CD14-positive monocyte (primary cell): ENCODE measurements around the gene PKD1L1. TPM values are rescaled to one million over a fixed set of nuclear protein-coding genes. Genes with fewer than 3 reads are reported as not detected.

Experiments
- DNase-seq, 3 donors: peaks; one replicate each; pipeline ENCODE4 v3.0.0-alpha.2; 2011 to 2022
- H2AFZ ChIP-seq: 2 replicates; pipeline ENCODE4 v1.6.0; 2012; ENCODE audit warnings: mild to moderate bottlenecking, low read depth, low read length, inconsistent platforms; ENCODE audit not compliant: insufficient read depth, poor library complexity, severe bottlenecking
- H3K27ac ChIP-seq, 2 donors: 1 replicate in 1 of 2; 2 replicates in 1 of 2; pipeline ENCODE4 v1.5.1; 2012 to 2013; ENCODE audit warnings: low read length in 2 of 2, control low read depth in 1 of 2, inconsistent platforms in 1 of 2, low read depth in 1 of 2, mild to moderate bottlenecking in 1 of 2
- H3K27me3 ChIP-seq, 2 donors: one replicate each; pipeline versions ENCODE4 v1.6.0 to v1.6.1; 2011 to 2013; ENCODE audit warnings: low read length in 2 of 2; ENCODE audit not compliant: control insufficient read depth in 2 of 2, insufficient read depth in 2 of 2
- H3K36me3 ChIP-seq, 2 donors: replicated peaks in 1 of 2; 1 replicate in 1 of 2; 2 replicates in 1 of 2; pipeline versions ENCODE4 v1.5.1 to v1.6.1; 2012 to 2013; ENCODE audit warnings: low read length in 2 of 2, control low read depth in 1 of 2, inconsistent platforms in 1 of 2, mild to moderate bottlenecking in 1 of 2; ENCODE audit not compliant: insufficient read depth in 2 of 2, control insufficient read depth in 1 of 2
- H3K4me1 ChIP-seq, 2 donors: 1 replicate in 1 of 2; 2 replicates in 1 of 2; pipeline versions ENCODE4 v1.5.1 to v1.6.1; 2012 to 2013; ENCODE audit warnings: low read length in 2 of 2, control low read depth in 1 of 2, inconsistent platforms in 1 of 2, mild to moderate bottlenecking in 1 of 2, moderate library complexity in 1 of 2; ENCODE audit not compliant: insufficient read depth in 2 of 2, control insufficient read depth in 1 of 2
- H3K4me2 ChIP-seq: replicated peaks from 2 replicates; pipeline ENCODE3; 2012; ENCODE audit warnings: low read length, moderate library complexity, mild to moderate bottlenecking; ENCODE audit not compliant: poor library complexity, severe bottlenecking; ENCODE audit errors: extremely low read depth
- H3K4me3 ChIP-seq, 3 experiments: fragments of 200-600 bp in 1 of 3; sonication (generic) in 1 of 3; replicated peaks in 1 of 3; 1 replicate in 2 of 3; 2 replicates in 1 of 3; pipeline ENCODE4 v1.5.1; 2011 to 2013; ENCODE audit warnings: low read length in 3 of 3, mild to moderate bottlenecking in 3 of 3, control low read depth in 2 of 3, low read depth in 2 of 3, inconsistent platforms in 1 of 3, moderate library complexity in 1 of 3
- H3K79me2 ChIP-seq: 2 replicates; pipeline ENCODE4 v1.6.0; 2012; ENCODE audit warnings: mild to moderate bottlenecking, control low read depth, inconsistent platforms, low read length, moderate library complexity; ENCODE audit not compliant: insufficient read depth
- H3K9ac ChIP-seq: 2 replicates; pipeline ENCODE4 v1.6.0; 2017; ENCODE audit warnings: low read length, mild to moderate bottlenecking; ENCODE audit not compliant: insufficient read depth, poor library complexity, severe bottlenecking
- H3K9me3 ChIP-seq, 2 donors: replicated peaks in 1 of 2; 1 replicate in 1 of 2; 2 replicates in 1 of 2; pipeline versions ENCODE4 v1.5.1 to v1.6.1; 2012 to 2013; ENCODE audit warnings: low read length in 2 of 2, control low read depth in 1 of 2; ENCODE audit not compliant: control insufficient read depth in 1 of 2, insufficient read depth in 1 of 2
- H4K20me1 ChIP-seq: 2 replicates; pipeline ENCODE4 v1.6.0; 2012; ENCODE audit warnings: mild to moderate bottlenecking, low read length, control low read depth, moderate library complexity; ENCODE audit not compliant: insufficient read depth
- H3K27ac Mint-ChIP-seq, 7 donors: one replicate each; pipeline ENCODE4 v1.8.0; 2020; ENCODE audit warnings: mild to moderate bottlenecking in 7 of 7, mixed read lengths in 7 of 7, moderate library complexity in 6 of 7, inconsistent platforms in 2 of 7
- H3K27me3 Mint-ChIP-seq, 3 donors: one replicate each; pipeline ENCODE4 v1.8.0; 2021 to 2022; ENCODE audit warnings: low read depth in 3 of 3, mild to moderate bottlenecking in 3 of 3, mixed read lengths in 3 of 3, moderate library complexity in 3 of 3, inconsistent platforms in 1 of 3
- H3K36me3 Mint-ChIP-seq, 2 donors: one replicate each; pipeline ENCODE4 v1.8.0; 2020; ENCODE audit warnings: mixed read lengths in 2 of 2, inconsistent platforms in 1 of 2, mild to moderate bottlenecking in 1 of 2
- H3K4me1 Mint-ChIP-seq: one replicate; pipeline ENCODE4 v1.8.0; 2020; ENCODE audit warnings: mild to moderate bottlenecking, mixed read lengths
- H3K4me3 Mint-ChIP-seq, 2 donors: one replicate each; pipeline ENCODE4 v1.8.0; 2020; ENCODE audit warnings: mild to moderate bottlenecking in 2 of 2, mixed read lengths in 2 of 2, moderate library complexity in 1 of 2
- H3K9me3 Mint-ChIP-seq, 7 donors: one replicate each; pipeline ENCODE4 v1.8.0; 2020 to 2022; ENCODE audit warnings: mixed read lengths in 7 of 7, mild to moderate bottlenecking in 6 of 7, moderate library complexity in 6 of 7, inconsistent platforms in 2 of 7
- WGBS: methylation state at CpG from one replicate; pipeline ENCODE4 v1.1.5; 2013; ENCODE audit warnings: missing lambda C conversion rate; ENCODE audit not compliant: insufficient coverage; 5-methylcytosine and 5-hydroxymethylcytosine counted together
- intact Hi-C, 2 donors: fragments of 100-400 bp; cut with micrococcal nuclease; formaldehyde crosslinking; loops; one replicate each; pipeline versions ENCODE4 v1.15.0 to v1.15.1; 2023
- polyA plus RNA-seq, 3 donors: library from polyadenylated mRNA; depleted of rRNA in 1 of 3; unstranded in 2 of 3; stranded (reverse) in 1 of 3; fragments of 300-500 nt in 2 of 3; fragments of >200 nt in 1 of 3; fragmentation: Illumina TruSeq in 2 of 3; gene quantifications; 1 replicate in 2 of 3; 2 replicates in 1 of 3; pipeline ENCODE4 v1.2.3, GENCODE V29; 2012 to 2021
- TF ChIP-seq, protein P1 (sequence below): fragments of 200-600 bp; IDR thresholded peaks from one replicate; pipeline ENCODE4 v1.8.0; 2022; ENCODE audit warnings: antibody characterized with exemption, mild to moderate bottlenecking

PKD1L1 gene
- polyA plus RNA-seq, 3 donors = 0.19 TPM; not detected in 2

DNA sequence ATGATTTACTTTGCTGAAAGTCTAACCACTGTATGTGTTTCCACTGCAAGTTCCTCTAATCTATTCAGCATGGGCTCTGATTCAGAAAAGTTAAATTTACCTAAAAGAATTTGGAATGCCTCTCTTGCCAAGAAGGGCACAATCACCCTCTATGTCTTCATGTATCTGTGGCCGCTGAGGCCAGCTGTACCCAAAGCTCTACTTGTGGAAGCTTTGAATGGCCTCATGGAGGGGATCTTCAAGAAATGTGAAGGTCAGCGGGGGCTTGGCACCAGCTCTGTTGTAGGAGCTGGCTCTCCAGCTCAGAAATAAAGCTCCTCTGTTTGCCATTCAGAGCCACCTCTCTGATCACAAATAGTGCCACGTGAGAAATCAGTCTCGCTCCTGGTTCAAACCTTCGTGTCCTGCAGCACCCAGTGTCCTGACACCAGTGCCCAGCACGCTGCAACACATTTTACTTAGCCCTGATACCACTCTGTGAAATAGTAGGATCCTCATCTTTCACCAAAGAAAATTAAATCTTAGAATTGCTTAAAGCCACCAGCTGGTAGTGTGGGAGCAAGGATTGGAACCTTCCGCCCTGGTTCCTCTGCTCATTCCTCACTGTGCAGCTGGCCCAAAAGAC, 61.1 kb downstream of the PKD1L1 start:
- no peak overlapping the region for H3K27ac Mint-ChIP-seq
- H3K36me3 ChIP-seq = no peaks in the 10 kb centered on the region
- H3K27me3 Mint-ChIP-seq = peaks cover 0 to 3% (median 1%) of the 10 kb centered on the region in 3 donors
- no peak overlapping the region for H3K4me2 ChIP-seq
- no peak overlapping the region for H2AFZ ChIP-seq
- no peak overlapping the region for H3K4me3 Mint-ChIP-seq
- H3K9ac ChIP-seq = no peak overlapping the region
- H3K27ac ChIP-seq = no peak overlapping the region
- no peaks in the 10 kb centered on the region for H3K4me1 ChIP-seq
- no peaks in the 10 kb centered on the region for H3K9me3 ChIP-seq
- H3K27me3 ChIP-seq = no peaks in the 10 kb centered on the region
- H3K9me3 Mint-ChIP-seq = no peaks in the 10 kb centered on the region
- no peaks in the 10 kb centered on the region for H4K20me1 ChIP-seq
- intact Hi-C loops = no loop called here
- no peak overlapping the region for H3K4me3 ChIP-seq
- H3K79me2 ChIP-seq = no peaks in the 10 kb centered on the region
- H3K4me1 Mint-ChIP-seq = no peaks in the 10 kb centered on the region
- no peaks in the 10 kb centered on the region for H3K36me3 Mint-ChIP-seq
- TF ChIP-seq, protein P1, sequence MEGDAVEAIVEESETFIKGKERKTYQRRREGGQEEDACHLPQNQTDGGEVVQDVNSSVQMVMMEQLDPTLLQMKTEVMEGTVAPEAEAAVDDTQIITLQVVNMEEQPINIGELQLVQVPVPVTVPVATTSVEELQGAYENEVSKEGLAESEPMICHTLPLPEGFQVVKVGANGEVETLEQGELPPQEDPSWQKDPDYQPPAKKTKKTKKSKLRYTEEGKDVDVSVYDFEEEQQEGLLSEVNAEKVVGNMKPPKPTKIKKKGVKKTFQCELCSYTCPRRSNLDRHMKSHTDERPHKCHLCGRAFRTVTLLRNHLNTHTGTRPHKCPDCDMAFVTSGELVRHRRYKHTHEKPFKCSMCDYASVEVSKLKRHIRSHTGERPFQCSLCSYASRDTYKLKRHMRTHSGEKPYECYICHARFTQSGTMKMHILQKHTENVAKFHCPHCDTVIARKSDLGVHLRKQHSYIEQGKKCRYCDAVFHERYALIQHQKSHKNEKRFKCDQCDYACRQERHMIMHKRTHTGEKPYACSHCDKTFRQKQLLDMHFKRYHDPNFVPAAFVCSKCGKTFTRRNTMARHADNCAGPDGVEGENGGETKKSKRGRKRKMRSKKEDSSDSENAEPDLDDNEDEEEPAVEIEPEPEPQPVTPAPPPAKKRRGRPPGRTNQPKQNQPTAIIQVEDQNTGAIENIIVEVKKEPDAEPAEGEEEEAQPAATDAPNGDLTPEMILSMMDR = no peak
- 96% methylated on average over 5 of the region's 7 CpGs for WGBS
- DNase-seq = no peak

DNA sequence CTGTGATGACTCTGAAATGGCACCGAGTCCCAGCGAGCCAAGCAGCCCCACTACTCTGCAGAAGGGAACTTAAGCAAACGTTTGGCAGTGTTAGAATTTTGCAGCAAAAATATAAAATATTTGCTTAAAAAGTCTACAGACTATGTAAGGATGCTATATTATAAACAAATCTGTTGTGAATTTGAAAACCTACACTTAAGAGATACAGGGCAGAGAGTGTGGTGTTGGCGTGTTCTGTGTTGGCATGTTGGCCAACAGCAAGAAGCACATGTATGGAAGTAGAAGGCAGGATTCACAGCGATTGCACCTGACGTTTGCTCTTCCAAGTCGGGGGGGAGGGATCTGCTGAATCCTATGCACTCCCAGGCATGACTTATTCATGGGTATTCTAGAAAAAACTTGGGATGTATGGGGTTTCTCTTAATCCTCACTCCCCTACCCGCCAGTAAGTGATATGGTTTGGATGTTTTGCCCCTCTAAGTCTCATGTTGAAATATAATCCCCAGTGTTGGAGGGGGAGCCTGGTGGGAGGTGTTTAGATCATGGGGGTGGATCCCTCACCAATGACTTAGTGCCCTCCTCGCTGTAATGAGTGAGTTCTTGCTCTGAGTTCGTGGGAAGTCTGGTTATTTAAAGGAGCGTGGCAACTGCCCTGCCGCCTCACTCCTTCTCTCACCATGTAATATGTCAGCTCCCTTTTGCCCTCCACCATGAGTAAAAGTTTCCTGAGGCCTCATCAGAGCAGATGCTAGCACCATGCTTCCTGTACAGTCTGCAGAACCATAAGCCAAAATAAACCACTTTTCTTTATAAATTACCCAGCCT, 62.1 kb downstream of the PKD1L1 start:
- Mint-ChIP-seq H3K36me3 (no peaks in the 10 kb centered on the region), H3K4me1 (no peaks in the 10 kb centered on the region)

More for the DNA sequence above, 62.1 kb downstream of the PKD1L1 start:
- peaks cover 0 to 3% (median 2%) of the 10 kb centered on the region in 3 donors for H3K27me3 Mint-ChIP-seq
- no peak overlapping the region for H2AFZ ChIP-seq
- H3K4me1 ChIP-seq = no peaks in the 10 kb centered on the region
- H3K27ac Mint-ChIP-seq = no peak overlapping the region
- TF ChIP-seq, protein P1 = no peak
- no peak for DNase-seq
- H3K27me3 ChIP-seq = no peaks in the 10 kb centered on the region
- H3K36me3 ChIP-seq = no peaks in the 10 kb centered on the region
- H3K27ac ChIP-seq = no peak overlapping the region
- H3K9me3 Mint-ChIP-seq = no peaks in the 10 kb centered on the region
- no peak overlapping the region for H3K4me3 Mint-ChIP-seq
- H3K79me2 ChIP-seq = no peaks in the 10 kb centered on the region
- WGBS = no CpG with 5 or more reads among the region's 12 CpGs
- intact Hi-C loops = no loop called here
- H4K20me1 ChIP-seq = no peaks in the 10 kb centered on the region
- H3K4me2 ChIP-seq = no peak overlapping the region
- H3K9ac ChIP-seq = no peak overlapping the region
- no peaks in the 10 kb centered on the region for H3K9me3 ChIP-seq
- no peak overlapping the region for H3K4me3 ChIP-seq
